Loucy (cell line): ENCODE results near the gene ZNF837.

ENCODE experiments used
- CTCF ChIP-seq: fragments of 200-600 bp; sonication (generic); conservative IDR thresholded peaks from 2 replicates; pipeline ENCODE4 v1.5.1; 2014; ENCODE audit warnings: mild to moderate bottlenecking, antibody characterized with exemption, low read length
- EZH2phosphoT487 ChIP-seq: fragments of 200-600 bp; IDR thresholded peaks from 2 replicates; pipeline ENCODE4 v1.6.1; 2018; ENCODE audit warnings: antibody characterized with exemption, mild to moderate bottlenecking, moderate library complexity, borderline replicate concordance

GRCh38 chr19:58428617-58429016 is 47.8 kb upstream of the ZNF837 start:
- no peak for TF ChIP-seq CTCF
- no peak for TF ChIP-seq EZH2phosphoT487
